Ishikawa (cell line): Measurements from ENCODE around the gene LRRC1.

ENCODE experiments used
- CEBPB ChIP-seq: IDR thresholded peaks from 2 replicates; pipeline ENCODE4 v1.6.1; 2012
- EGR1 ChIP-seq: IDR thresholded peaks from 2 replicates; pipeline ENCODE4 v1.6.1; 2012
- EP300 ChIP-seq: IDR thresholded peaks from 2 replicates; pipeline ENCODE4 v1.6.1; 2012; ENCODE audit warnings: borderline replicate concordance
- MAX ChIP-seq: IDR thresholded peaks from 2 replicates; pipeline ENCODE4 v1.6.1; 2012
- NFIC ChIP-seq: IDR thresholded peaks from 2 replicates; pipeline ENCODE4 v1.6.1; 2012
- RAD21 ChIP-seq: IDR thresholded peaks from 2 replicates; pipeline ENCODE4 v1.6.1; 2012; ENCODE audit warnings: low read depth
- TAF1 ChIP-seq: IDR thresholded peaks from 2 replicates; pipeline ENCODE4 v1.6.1; 2012; ENCODE audit warnings: low read depth, mild to moderate bottlenecking
- TCF12 ChIP-seq: IDR thresholded peaks from 2 replicates; pipeline ENCODE4 v1.6.1; 2012; ENCODE audit warnings: low read depth
- TEAD4 ChIP-seq: IDR thresholded peaks from 2 replicates; pipeline ENCODE4 v1.6.1; 2012
- USF1 ChIP-seq: IDR thresholded peaks from 2 replicates; pipeline ENCODE4 v1.6.1; 2012
- YY1 ChIP-seq: IDR thresholded peaks from 2 replicates; pipeline ENCODE4 v1.6.1; 2012; ENCODE audit warnings: low read depth
- ZBTB7A ChIP-seq: IDR thresholded peaks from 2 replicates; pipeline ENCODE4 v1.6.1; 2012; ENCODE audit warnings: low read depth
- TF ChIP-seq, protein P1 (sequence below): IDR thresholded peaks from 2 replicates; pipeline ENCODE4 v1.6.1; 2012; ENCODE audit warnings: low read depth, mild to moderate bottlenecking

GRCh38 chr6:53837865-53838769 is 43.3 kb downstream of the LRRC1 start:
- TF ChIP-seq TCF12 (no peak), ZBTB7A (no peak), EGR1 (no peak), EP300 (no peak), MAX (no peak; the same call in 1 of the 2 replicates), USF1 (0 out of 2 replicates have a peak, but pooled peaks have one; percentile 20), TEAD4 (no peak), TAF1 (no peak), RAD21 (no peak), YY1 (no peak), NFIC (no peak), CEBPB (no peak)
- TF ChIP-seq, protein P1, sequence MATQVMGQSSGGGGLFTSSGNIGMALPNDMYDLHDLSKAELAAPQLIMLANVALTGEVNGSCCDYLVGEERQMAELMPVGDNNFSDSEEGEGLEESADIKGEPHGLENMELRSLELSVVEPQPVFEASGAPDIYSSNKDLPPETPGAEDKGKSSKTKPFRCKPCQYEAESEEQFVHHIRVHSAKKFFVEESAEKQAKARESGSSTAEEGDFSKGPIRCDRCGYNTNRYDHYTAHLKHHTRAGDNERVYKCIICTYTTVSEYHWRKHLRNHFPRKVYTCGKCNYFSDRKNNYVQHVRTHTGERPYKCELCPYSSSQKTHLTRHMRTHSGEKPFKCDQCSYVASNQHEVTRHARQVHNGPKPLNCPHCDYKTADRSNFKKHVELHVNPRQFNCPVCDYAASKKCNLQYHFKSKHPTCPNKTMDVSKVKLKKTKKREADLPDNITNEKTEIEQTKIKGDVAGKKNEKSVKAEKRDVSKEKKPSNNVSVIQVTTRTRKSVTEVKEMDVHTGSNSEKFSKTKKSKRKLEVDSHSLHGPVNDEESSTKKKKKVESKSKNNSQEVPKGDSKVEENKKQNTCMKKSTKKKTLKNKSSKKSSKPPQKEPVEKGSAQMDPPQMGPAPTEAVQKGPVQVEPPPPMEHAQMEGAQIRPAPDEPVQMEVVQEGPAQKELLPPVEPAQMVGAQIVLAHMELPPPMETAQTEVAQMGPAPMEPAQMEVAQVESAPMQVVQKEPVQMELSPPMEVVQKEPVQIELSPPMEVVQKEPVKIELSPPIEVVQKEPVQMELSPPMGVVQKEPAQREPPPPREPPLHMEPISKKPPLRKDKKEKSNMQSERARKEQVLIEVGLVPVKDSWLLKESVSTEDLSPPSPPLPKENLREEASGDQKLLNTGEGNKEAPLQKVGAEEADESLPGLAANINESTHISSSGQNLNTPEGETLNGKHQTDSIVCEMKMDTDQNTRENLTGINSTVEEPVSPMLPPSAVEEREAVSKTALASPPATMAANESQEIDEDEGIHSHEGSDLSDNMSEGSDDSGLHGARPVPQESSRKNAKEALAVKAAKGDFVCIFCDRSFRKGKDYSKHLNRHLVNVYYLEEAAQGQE, result no peak
